Gastrocnemius medialis (tissue), 4 donors: ENCODE data around the gene KLHL21. TPM values are rescaled to one million over a fixed set of nuclear protein-coding genes. Genes with fewer than 3 reads are reported as not detected.

Experiments used
- ATAC-seq, 2 donors: fragments of 150-250 bp; one replicate each; pipeline ENCODE4 v1.9.1; 2016
- DNase-seq, 2 donors: peaks; one replicate each; pipeline ENCODE4 v3.0.0-alpha.2; 2019
- H3K27ac ChIP-seq, 4 donors: fragments of 200-600 bp; sonication (generic); 1 replicate in 1 of 4; 2 replicates in 3 of 4; pipeline ENCODE4 v1.5.1; 2016 to 2018; ENCODE audit warnings: mild to moderate bottlenecking in 2 of 4, moderate library complexity in 1 of 4
- H3K27me3 ChIP-seq, 3 donors: fragments of 200-600 bp; sonication (generic) in 2 of 3; 1 replicate in 1 of 3; 2 replicates in 2 of 3; pipeline versions ENCODE4 v1.5.1 to v1.6.0; 2016 to 2019; ENCODE audit warnings: mild to moderate bottlenecking in 1 of 3, moderate library complexity in 1 of 3
- H3K36me3 ChIP-seq, 2 donors: fragments of 200-600 bp; sonication (generic) in 1 of 2; one replicate each; pipeline ENCODE4 v1.5.1; 2017 to 2018
- H3K4me1 ChIP-seq, 2 donors: fragments of 200-600 bp; sonication (generic) in 1 of 2; one replicate each; pipeline ENCODE4 v1.5.1; 2016 to 2017; ENCODE audit warnings: mild to moderate bottlenecking in 2 of 2
- H3K4me3 ChIP-seq, 4 donors: fragments of 200-600 bp; sonication (generic) in 3 of 4; 1 replicate in 1 of 4; 2 replicates in 3 of 4; pipeline ENCODE4 v1.5.1; 2016 to 2019; ENCODE audit warnings: mild to moderate bottlenecking in 2 of 4
- H3K9me3 ChIP-seq, 3 donors: fragments of 200-600 bp; sonication (generic) in 2 of 3; 1 replicate in 1 of 3; 2 replicates in 2 of 3; pipeline ENCODE4 v1.5.1; 2016 to 2019
- POLR2A ChIP-seq, 2 donors: fragments of 450-650 bp; IDR thresholded peaks; one replicate each; pipeline ENCODE4 v1.6.1; 2017; ENCODE audit warnings: antibody characterized with exemption in 2 of 2, mild to moderate bottlenecking in 2 of 2, moderate library complexity in 2 of 2
- in situ Hi-C, 4 donors: fragments of 200-750 bp; cut with MboI; loops; one replicate each; pipeline versions ENCODE4 v1.15.0 to v1.8.0; 2017; ENCODE audit warnings: low sequenced_read_pairs in 4 of 4
- intact Hi-C: fragments of 100-400 bp; cut with DNase I; formaldehyde crosslinking; loops from one replicate; pipeline ENCODE4 v1.15.1; 2023; ENCODE audit warnings: low total_unique reads
- total RNA-seq, 4 donors: library from RNA; depleted of rRNA; stranded (reverse); fragments of >200 nt; gene quantifications; one replicate each; pipeline versions ENCODE4 v1.1.0 to v1.2.3, GENCODE V29; 2016
- TF ChIP-seq, protein P1 (sequence below), 5 experiments: fragments of 450-650 bp in 3 of 5; fragments of 200-600 bp in 2 of 5; sonication (generic) in 2 of 5; IDR thresholded peaks in 4 of 5; conservative IDR thresholded peaks in 1 of 5; 1 replicate in 4 of 5; 2 replicates in 1 of 5; pipeline ENCODE4 v1.5.1; 2016 to 2019; ENCODE audit warnings: antibody characterized with exemption in 5 of 5, mild to moderate bottlenecking in 3 of 5, moderate library complexity in 3 of 5

The KLHL21 gene
- total RNA-seq, 4 donors from 2014 or later: 176 to 481 (median 267) TPM

- Histone ChIP-seq H3K36me3 (peaks cover 0 to 46% of the 10 kb centered on the region in 2 donors), H3K4me1 (peaks cover 22 to 24% of the 10 kb centered on the region in 2 donors), H3K27me3 (no peaks in the 10 kb centered on the region), H3K27ac (peak overlapping the region; percentile 19 to 69 (median 51)), H3K9me3 (no peaks in the 10 kb centered on the region), H3K4me3 (no peak overlapping the region)
- no peak for DNase-seq
- TF ChIP-seq, protein P1, sequence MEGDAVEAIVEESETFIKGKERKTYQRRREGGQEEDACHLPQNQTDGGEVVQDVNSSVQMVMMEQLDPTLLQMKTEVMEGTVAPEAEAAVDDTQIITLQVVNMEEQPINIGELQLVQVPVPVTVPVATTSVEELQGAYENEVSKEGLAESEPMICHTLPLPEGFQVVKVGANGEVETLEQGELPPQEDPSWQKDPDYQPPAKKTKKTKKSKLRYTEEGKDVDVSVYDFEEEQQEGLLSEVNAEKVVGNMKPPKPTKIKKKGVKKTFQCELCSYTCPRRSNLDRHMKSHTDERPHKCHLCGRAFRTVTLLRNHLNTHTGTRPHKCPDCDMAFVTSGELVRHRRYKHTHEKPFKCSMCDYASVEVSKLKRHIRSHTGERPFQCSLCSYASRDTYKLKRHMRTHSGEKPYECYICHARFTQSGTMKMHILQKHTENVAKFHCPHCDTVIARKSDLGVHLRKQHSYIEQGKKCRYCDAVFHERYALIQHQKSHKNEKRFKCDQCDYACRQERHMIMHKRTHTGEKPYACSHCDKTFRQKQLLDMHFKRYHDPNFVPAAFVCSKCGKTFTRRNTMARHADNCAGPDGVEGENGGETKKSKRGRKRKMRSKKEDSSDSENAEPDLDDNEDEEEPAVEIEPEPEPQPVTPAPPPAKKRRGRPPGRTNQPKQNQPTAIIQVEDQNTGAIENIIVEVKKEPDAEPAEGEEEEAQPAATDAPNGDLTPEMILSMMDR (IDR thresholded peaks at IDR 0.05 in 4 of 5, conservative IDR thresholded peaks at IDR 0.05 in 1 of 5): no peak
- TF ChIP-seq POLR2A (IDR thresholded peaks at IDR 0.05): no peak
- intact Hi-C loops: loop anchor here (5.0 kb wide), 2 partner anchors 46 to 76 kb away; partner anchors contain the start of gene NOL9
- peak; percentile 8 to 13 for ATAC-seq
- in situ Hi-C loops: loop anchor here in 1 of 4 donors (25.0 kb wide), 1 partner anchor 141 kb away; the partner anchor contains the start of gene PLEKHG5
Measured at GRCh38 chr1:6627841-6628545, 25.3 kb upstream of the KLHL21 start.

DNA sequence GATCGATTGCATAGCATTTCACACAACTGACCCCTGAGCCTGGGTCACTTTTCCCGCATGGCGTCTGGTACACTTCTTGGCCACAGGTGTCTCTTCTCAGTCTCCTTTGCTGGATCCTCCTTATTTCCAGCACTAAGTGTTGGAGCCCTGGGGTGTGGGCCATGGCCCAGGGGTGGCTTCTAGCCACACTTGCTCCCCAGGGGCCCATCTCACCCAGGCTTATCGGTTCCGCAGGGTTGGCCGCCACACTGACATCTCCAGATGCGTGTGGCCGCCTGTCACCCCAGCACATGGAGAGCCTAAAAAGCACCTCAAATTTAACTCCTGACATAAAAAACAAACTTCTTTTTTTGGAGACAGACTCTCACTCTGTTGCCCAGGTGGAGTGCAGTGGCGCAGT lies 24.4 kb upstream of the KLHL21 start:
- ATAC-seq: no peak
- intact Hi-C loops (loop anchor here (5.0 kb wide), 2 partner anchors 45 to 75 kb away; partner anchors contain the start of gene NOL9), in situ Hi-C loops (loop anchor here in 1 of 4 donors (25.0 kb wide), 1 partner anchor 140 kb away; the partner anchor contains the start of gene PLEKHG5)
- H3K36me3 ChIP-seq: peaks cover 0 to 43% of the 10 kb centered on the region in 2 donors
- H3K4me3 ChIP-seq: no peak overlapping the region
- no peak for DNase-seq
- H3K27ac ChIP-seq: peak overlapping the region in 1 of 4 donors; percentile 14
- no peaks in the 10 kb centered on the region for H3K27me3 ChIP-seq
- peaks cover 22 to 24% of the 10 kb centered on the region in 2 donors for H3K4me1 ChIP-seq
- TF ChIP-seq, protein P1 (IDR thresholded peaks at IDR 0.05 in 4 of 5, conservative IDR thresholded peaks at IDR 0.05 in 1 of 5): no peak
- no peak for TF ChIP-seq POLR2A (IDR thresholded peaks at IDR 0.05)
- no peaks in the 10 kb centered on the region for H3K9me3 ChIP-seq

DNA sequence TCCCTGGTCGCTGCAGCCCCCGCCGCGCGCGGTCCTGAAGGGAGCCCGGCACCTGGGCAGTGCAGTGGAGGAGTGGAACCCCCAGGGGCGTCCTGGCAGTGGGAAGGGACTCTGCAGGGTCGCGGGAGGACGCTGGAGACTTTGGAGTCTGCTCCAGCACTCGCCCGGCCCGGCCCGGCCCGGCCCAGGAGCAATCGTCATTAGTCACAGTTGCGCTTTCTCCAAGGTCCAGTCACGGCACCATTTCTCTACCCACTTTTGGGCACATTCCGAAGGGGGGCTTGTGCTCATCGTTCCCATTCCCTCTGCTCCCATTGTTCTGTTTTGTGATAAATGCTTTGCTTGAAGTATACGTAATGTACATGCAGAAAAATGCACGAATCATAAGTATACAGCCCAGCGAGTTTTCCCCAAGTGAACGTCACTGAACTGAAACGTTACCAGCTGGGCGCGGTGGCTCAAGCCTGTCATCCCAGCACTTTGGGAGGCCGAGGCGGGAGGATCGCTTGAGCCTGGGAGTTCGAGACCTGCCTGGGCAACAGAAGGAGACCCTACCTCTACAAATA lies 23.0 kb upstream of the KLHL21 start:
- DNase-seq: no peak
- ATAC-seq: peak; percentile 37 to 48
- peaks cover 22 to 24% of the 10 kb centered on the region in 2 donors for H3K4me1 ChIP-seq
- peaks cover 0 to 41% of the 10 kb centered on the region in 2 donors for H3K36me3 ChIP-seq
- H3K4me3 ChIP-seq: peak overlapping the region; percentile 68 to 83 (median 72)
- H3K27ac ChIP-seq: peak overlapping the region; percentile 80 to 92 (median 90)
- no peak for TF ChIP-seq POLR2A (IDR thresholded peaks at IDR 0.05)
- TF ChIP-seq, protein P1 (IDR thresholded peaks at IDR 0.05 in 4 of 5, conservative IDR thresholded peaks at IDR 0.05 in 1 of 5): no peak
- H3K9me3 ChIP-seq: no peaks in the 10 kb centered on the region
- no peaks in the 10 kb centered on the region for H3K27me3 ChIP-seq
- in situ Hi-C loops: loop anchor here in 1 of 4 donors (25.0 kb wide), 1 partner anchor 138 kb away; the partner anchor contains the start of gene PLEKHG5
- intact Hi-C loops: loop anchor here (1.0 to 5.0 kb wide), 3 partner anchors 12 to 73 kb away; partner anchors contain the start of genes NOL9 and PHF13

DNA sequence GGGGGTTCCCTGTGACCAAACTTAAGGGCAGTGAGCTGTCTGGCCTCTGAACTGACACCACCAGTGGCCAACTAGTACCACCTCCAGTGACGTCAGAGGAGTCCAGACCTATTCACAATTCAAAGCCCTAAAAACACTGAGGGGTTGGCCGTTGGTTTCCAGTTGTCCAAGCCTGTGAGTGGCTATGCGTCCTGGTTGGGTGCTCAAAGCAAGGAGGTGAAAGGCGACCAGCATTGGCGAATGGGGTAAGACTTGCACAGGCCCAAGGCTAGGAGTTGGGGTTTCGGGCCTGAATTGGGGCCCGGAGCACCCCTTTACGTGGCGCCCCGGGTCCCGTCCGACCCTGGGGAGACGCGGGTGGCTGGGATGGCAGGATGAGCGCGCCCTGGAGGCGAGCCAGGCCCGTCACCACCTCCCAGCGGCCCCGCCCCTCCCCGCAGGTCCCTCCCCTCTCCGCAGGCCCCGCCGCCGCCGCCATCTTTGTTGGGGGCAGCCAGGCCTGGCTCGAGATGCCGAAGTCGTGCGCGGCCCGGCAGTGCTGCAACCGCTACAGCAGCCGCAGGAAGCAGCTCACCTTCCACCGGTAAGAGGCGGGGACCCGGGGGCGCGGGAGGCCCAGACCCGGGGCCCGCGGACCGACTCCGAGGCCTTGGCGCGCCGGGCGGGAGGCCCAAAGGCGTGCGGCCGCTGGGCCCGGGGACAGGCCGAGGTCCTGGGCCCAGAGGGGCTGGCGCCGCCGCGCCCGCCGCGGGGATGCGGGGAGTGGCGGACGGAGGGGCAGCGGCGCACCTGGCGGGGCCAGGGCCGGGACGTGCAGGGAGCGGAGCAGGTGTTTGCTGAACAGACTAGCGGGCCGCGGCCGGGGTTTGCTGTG lies 22.3 kb upstream of the KLHL21 start, which contains the start of gene THAP3:
TSS of gene THAP3 (plus strand) at position 159 of the 874 bp plus-strand sequence. CDS start at position 510, 351 bp downstream.
- H3K9me3 ChIP-seq: no peaks in the 10 kb centered on the region
- in situ Hi-C loops: loop anchor here in 1 of 4 donors (25.0 kb wide), 1 partner anchor 138 kb away; the partner anchor contains the start of gene PLEKHG5
- H3K4me3 ChIP-seq: peak within 1 kb of the TSS; percentile 68 to 83 (median 72)
- H3K4me1 ChIP-seq: peaks cover 22 to 24% of the 10 kb centered on the region in 2 donors
- H3K27me3 ChIP-seq: no peaks in the 10 kb centered on the region
- intact Hi-C loops: loop anchor here (1.0 to 5.0 kb wide), 3 partner anchors 12 to 73 kb away; partner anchors contain the start of genes NOL9 and PHF13
- TF ChIP-seq POLR2A (IDR thresholded peaks at IDR 0.05): peak; percentile 37 to 46
- TF ChIP-seq, protein P1 (IDR thresholded peaks at IDR 0.05 in 4 of 5, conservative IDR thresholded peaks at IDR 0.05 in 1 of 5): peak in 1 of 5 experiments; percentile 22
- ATAC-seq (peak; percentile 81 to 89), DNase-seq (peak; percentile 75 to 83)
- H3K27ac ChIP-seq: peak within 1 kb of the TSS; percentile 80 to 92 (median 90)
- H3K36me3 ChIP-seq: peaks cover 0 to 41% of the 10 kb centered on the region in 2 donors
